Neuronal stem cell (in vitro differentiated cells): ENCODE measurements around the gene CKAP2L.

Source experiments
- DNase-seq: peaks from one replicate; pipeline ENCODE4 v3.0.0-alpha.2; 2013; ENCODE audit warnings: low spot score
- H2AFZ ChIP-seq: one replicate; pipeline ENCODE4 v1.6.1; 2013; ENCODE audit warnings: mild to moderate bottlenecking, low read length, inconsistent platforms
- H2AK5ac ChIP-seq: 2 replicates; pipeline ENCODE4 v1.6.1; 2013; ENCODE audit warnings: low read depth, mild to moderate bottlenecking, inconsistent platforms, low read length, moderate library complexity, mixed read lengths
- H2BK120ac ChIP-seq: 2 replicates; pipeline ENCODE4 v1.6.1; 2013; ENCODE audit warnings: low read depth, mild to moderate bottlenecking, inconsistent platforms, low read length, moderate library complexity, mixed read lengths
- H2BK12ac ChIP-seq: one replicate; pipeline ENCODE4 v1.6.1; 2013; ENCODE audit warnings: low read length, inconsistent platforms
- H2BK15ac ChIP-seq: 2 replicates; pipeline ENCODE4 v1.6.1; 2013; ENCODE audit warnings: mild to moderate bottlenecking, low read length, inconsistent platforms, mixed read lengths
- H2BK5ac ChIP-seq: one replicate; pipeline ENCODE4 v1.6.1; 2013; ENCODE audit warnings: inconsistent platforms, mild to moderate bottlenecking, low read length, moderate library complexity
- H3K14ac ChIP-seq: one replicate; pipeline ENCODE4 v1.6.1; 2013; ENCODE audit warnings: low read length, inconsistent platforms
- H3K18ac ChIP-seq: 2 replicates; pipeline ENCODE4 v1.6.1; 2013; ENCODE audit warnings: low read length, inconsistent platforms
- H3K23ac ChIP-seq: 2 replicates; pipeline ENCODE4 v1.6.1; 2013; ENCODE audit warnings: low read depth, mild to moderate bottlenecking, mixed read lengths, low read length, inconsistent platforms; ENCODE audit not compliant: poor library complexity
- H3K27ac ChIP-seq: replicated peaks from 3 replicates; pipeline ENCODE4 v1.5.1; 2013; ENCODE audit warnings: low read length, inconsistent platforms
- H3K27me3 ChIP-seq, 3 experiments: 2 replicates each; pipeline ENCODE4 v1.6.1; 2013; ENCODE audit warnings: low read length in 3 of 3, mild to moderate bottlenecking in 2 of 3, inconsistent platforms in 1 of 3, low read depth in 1 of 3, mixed read lengths in 1 of 3, moderate library complexity in 1 of 3; ENCODE audit not compliant: control insufficient read depth in 3 of 3, insufficient read depth in 3 of 3
- H3K36me3 ChIP-seq, 2 donors: replicated peaks in 1 of 2; 2 replicates each; pipeline ENCODE4 v1.6.1; 2013; ENCODE audit warnings: low read length in 2 of 2; ENCODE audit not compliant: control insufficient read depth in 2 of 2, insufficient read depth in 2 of 2
- H3K4ac ChIP-seq: 2 replicates; pipeline ENCODE4 v1.6.1; 2013; ENCODE audit warnings: inconsistent platforms, mild to moderate bottlenecking, low read length, moderate library complexity
- H3K4me1 ChIP-seq, 2 donors: 1 replicate in 1 of 2; 2 replicates in 1 of 2; pipeline ENCODE4 v1.6.1; 2013; ENCODE audit warnings: low read length in 2 of 2, low read depth in 1 of 2; ENCODE audit not compliant: control insufficient read depth in 2 of 2, insufficient read depth in 1 of 2
- H3K4me2 ChIP-seq: one replicate; pipeline ENCODE4 v1.6.1; 2013; ENCODE audit warnings: mild to moderate bottlenecking, low read length, inconsistent platforms; ENCODE audit not compliant: insufficient read depth, poor library complexity, severe bottlenecking
- H3K4me3 ChIP-seq, 2 donors: 2 replicates each; pipeline ENCODE4 v1.5.1; 2013; ENCODE audit warnings: low read length in 2 of 2, mild to moderate bottlenecking in 2 of 2, inconsistent platforms in 1 of 2, moderate library complexity in 1 of 2
- H3K79me1 ChIP-seq: one replicate; pipeline ENCODE4 v1.6.1; 2013; ENCODE audit warnings: low read depth, mild to moderate bottlenecking, inconsistent platforms, low read length, moderate library complexity
- H3K9ac ChIP-seq: one replicate; pipeline ENCODE4 v1.6.1; 2013; ENCODE audit warnings: mild to moderate bottlenecking, low read depth, low read length, inconsistent platforms; ENCODE audit not compliant: poor library complexity
- H3K9me3 ChIP-seq, 2 donors: replicated peaks in 1 of 2; 2 replicates each; pipeline versions ENCODE3 to v1.6.1; 2013; ENCODE audit warnings: low read length in 2 of 2, mild to moderate bottlenecking in 2 of 2, inconsistent platforms in 1 of 2, low read depth in 1 of 2, mixed read lengths in 1 of 2, moderate library complexity in 1 of 2; ENCODE audit not compliant: control insufficient read depth in 2 of 2, insufficient read depth in 1 of 2
- H4K8ac ChIP-seq: one replicate; pipeline ENCODE4 v1.6.1; 2013; ENCODE audit warnings: low read depth, mild to moderate bottlenecking, inconsistent platforms, low read length, moderate library complexity
- H4K91ac ChIP-seq: one replicate; pipeline ENCODE4 v1.6.1; 2013; ENCODE audit warnings: low read length, low read depth, mild to moderate bottlenecking, inconsistent platforms; ENCODE audit not compliant: poor library complexity
- WGBS, 2 donors: extraction: QIAGEN DNeasy Blood & Tissue Kit; methylation state at CpG; one replicate each; pipeline ENCODE4 v1.1.7; 2013; ENCODE audit warnings: missing lambda C conversion rate in 2 of 2, mixed read lengths in 1 of 2; ENCODE audit not compliant: insufficient read length in 2 of 2, insufficient replicate concordance in 1 of 2; ENCODE audit errors: extremely low coverage in 2 of 2; 5-methylcytosine and 5-hydroxymethylcytosine counted together

Gene CKAP2L

GRCh38 chr2:112774536-112775285 lies 10.3 kb upstream of the CKAP2L start:
- Histone ChIP-seq H3K27ac (no peak overlapping the region), H3K18ac (no peak overlapping the region), H3K14ac (no peak overlapping the region), H4K91ac (no peak overlapping the region), H2AK5ac (no peak overlapping the region), H4K8ac (no peak overlapping the region), H2BK120ac (no peak overlapping the region), H3K23ac (no peak overlapping the region), H3K4me2 (no peak overlapping the region), H3K9me3 (no peaks in the 10 kb centered on the region), H3K27me3 (no peaks in the 10 kb centered on the region), H3K36me3 (no peaks in the 10 kb centered on the region), H3K9ac (no peak overlapping the region), H3K4me1 (peaks cover 0 to 7% of the 10 kb centered on the region in 2 donors), H3K4me3 (no peak overlapping the region), H2BK5ac (no peak overlapping the region), H2BK15ac (no peak overlapping the region), H3K79me1 (no peaks in the 10 kb centered on the region), H2AFZ (no peak overlapping the region), H2BK12ac (no peak overlapping the region), H3K4ac (no peak overlapping the region)
- DNase-seq: no peak
- no CpG with 5 or more reads among the region's 3 CpGs for WGBS, 2 donors

- WGBS, 2 donors: no CpG with 5 or more reads among the region's 2 CpGs
- Histone ChIP-seq H3K14ac (no peak overlapping the region), H4K8ac (no peak overlapping the region), H3K27me3 (no peaks in the 10 kb centered on the region), H2AFZ (no peak overlapping the region), H3K9ac (no peak overlapping the region), H3K4me1 (peaks cover 0 to 7% of the 10 kb centered on the region in 2 donors), H3K18ac (no peak overlapping the region), H2BK12ac (no peak overlapping the region), H3K27ac (no peak overlapping the region), H4K91ac (no peak overlapping the region), H3K23ac (no peak overlapping the region), H3K4me3 (no peak overlapping the region), H2BK120ac (no peak overlapping the region), H2BK15ac (no peak overlapping the region), H2AK5ac (no peak overlapping the region), H2BK5ac (no peak overlapping the region), H3K36me3 (no peaks in the 10 kb centered on the region), H3K9me3 (no peaks in the 10 kb centered on the region), H3K79me1 (no peaks in the 10 kb centered on the region), H3K4me2 (no peak overlapping the region), H3K4ac (no peak overlapping the region)
- no peak for DNase-seq
Observed at GRCh38 chr2:112773556-112773955, 9.1 kb upstream of the CKAP2L start.

- Histone ChIP-seq H3K79me1 (no peaks in the 10 kb centered on the region), H3K4me2 (no peak overlapping the region), H2BK15ac (no peak overlapping the region), H2AFZ (no peak overlapping the region), H3K18ac (no peak overlapping the region), H2AK5ac (no peak overlapping the region), H3K9ac (no peak overlapping the region), H3K23ac (no peak overlapping the region), H3K36me3 (no peaks in the 10 kb centered on the region), H3K4me1 (peaks cover 0 to 7% of the 10 kb centered on the region in 2 donors), H3K9me3 (no peaks in the 10 kb centered on the region), H3K4me3 (no peak overlapping the region), H4K91ac (no peak overlapping the region), H2BK5ac (no peak overlapping the region), H3K4ac (no peak overlapping the region), H2BK12ac (no peak overlapping the region), H3K14ac (no peak overlapping the region), H3K27ac (no peak overlapping the region), H2BK120ac (no peak overlapping the region), H4K8ac (no peak overlapping the region), H3K27me3 (no peaks in the 10 kb centered on the region)
- WGBS, 2 donors: no CpG with 5 or more reads among the region's 2 CpGs
- DNase-seq: no peak
Observed at GRCh38 chr2:112772911-112773475, 8.6 kb upstream of the CKAP2L start.

DNA sequence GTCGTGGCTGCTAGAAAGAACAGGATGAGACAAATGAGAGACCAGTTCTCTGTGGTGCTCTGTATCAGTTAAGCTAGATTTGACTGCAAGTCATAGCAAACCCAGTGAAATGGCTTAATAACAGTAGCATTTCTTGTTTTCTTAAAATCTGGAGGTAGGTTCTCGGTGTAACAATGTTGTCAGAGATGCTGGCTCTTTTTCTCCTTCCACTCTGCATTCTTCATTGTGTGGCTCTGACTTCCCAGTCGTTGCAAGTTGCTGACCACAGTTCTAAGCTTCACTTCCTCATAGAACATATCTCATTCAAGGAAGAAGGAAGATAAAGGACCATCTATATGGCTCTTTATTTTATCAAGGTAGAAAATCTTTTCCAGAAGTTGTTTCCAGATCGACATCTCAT lies 7.9 kb upstream of the CKAP2L start:
- Histone ChIP-seq H4K91ac (no peak overlapping the region), H3K4me1 (peaks cover 0 to 4% of the 10 kb centered on the region in 2 donors), H3K9me3 (no peaks in the 10 kb centered on the region), H3K9ac (no peak overlapping the region), H2BK15ac (no peak overlapping the region), H4K8ac (no peak overlapping the region), H3K27me3 (no peaks in the 10 kb centered on the region), H3K27ac (no peak overlapping the region), H3K4me2 (no peak overlapping the region), H3K4ac (no peak overlapping the region), H2AK5ac (no peak overlapping the region), H2BK12ac (no peak overlapping the region), H2AFZ (no peak overlapping the region), H3K23ac (no peak overlapping the region), H2BK5ac (no peak overlapping the region), H3K36me3 (no peaks in the 10 kb centered on the region), H3K79me1 (no peaks in the 10 kb centered on the region), H3K4me3 (no peak overlapping the region), H3K14ac (no peak overlapping the region), H3K18ac (no peak overlapping the region), H2BK120ac (no peak overlapping the region)
- no CpG with 5 or more reads among the region's 4 CpGs for WGBS, 2 donors
- no peak for DNase-seq
